CD14-positive monocyte (primary cell): ENCODE results near the gene NCDN. TPM values are rescaled to one million over a fixed set of nuclear protein-coding genes. Genes with fewer than 3 reads are reported as not detected.

Source experiments
- DNase-seq, 3 donors: peaks; one replicate each; pipeline ENCODE4 v3.0.0-alpha.2; 2011 to 2022
- H2AFZ ChIP-seq: 2 replicates; pipeline ENCODE4 v1.6.0; 2012; ENCODE audit warnings: mild to moderate bottlenecking, low read depth, low read length, inconsistent platforms; ENCODE audit not compliant: insufficient read depth, poor library complexity, severe bottlenecking
- H3K27ac ChIP-seq, 2 donors: 1 replicate in 1 of 2; 2 replicates in 1 of 2; pipeline ENCODE4 v1.5.1; 2012 to 2013; ENCODE audit warnings: low read length in 2 of 2, control low read depth in 1 of 2, inconsistent platforms in 1 of 2, low read depth in 1 of 2, mild to moderate bottlenecking in 1 of 2
- H3K27me3 ChIP-seq, 2 donors: one replicate each; pipeline versions ENCODE4 v1.6.0 to v1.6.1; 2011 to 2013; ENCODE audit warnings: low read length in 2 of 2; ENCODE audit not compliant: control insufficient read depth in 2 of 2, insufficient read depth in 2 of 2
- H3K36me3 ChIP-seq, 2 donors: replicated peaks in 1 of 2; 1 replicate in 1 of 2; 2 replicates in 1 of 2; pipeline versions ENCODE4 v1.5.1 to v1.6.1; 2012 to 2013; ENCODE audit warnings: low read length in 2 of 2, control low read depth in 1 of 2, inconsistent platforms in 1 of 2, mild to moderate bottlenecking in 1 of 2; ENCODE audit not compliant: insufficient read depth in 2 of 2, control insufficient read depth in 1 of 2
- H3K4me1 ChIP-seq, 2 donors: 1 replicate in 1 of 2; 2 replicates in 1 of 2; pipeline versions ENCODE4 v1.5.1 to v1.6.1; 2012 to 2013; ENCODE audit warnings: low read length in 2 of 2, control low read depth in 1 of 2, inconsistent platforms in 1 of 2, mild to moderate bottlenecking in 1 of 2, moderate library complexity in 1 of 2; ENCODE audit not compliant: insufficient read depth in 2 of 2, control insufficient read depth in 1 of 2
- H3K4me2 ChIP-seq: replicated peaks from 2 replicates; pipeline ENCODE3; 2012; ENCODE audit warnings: low read length, moderate library complexity, mild to moderate bottlenecking; ENCODE audit not compliant: poor library complexity, severe bottlenecking; ENCODE audit errors: extremely low read depth
- H3K4me3 ChIP-seq, 3 experiments: fragments of 200-600 bp in 1 of 3; sonication (generic) in 1 of 3; replicated peaks in 1 of 3; 1 replicate in 2 of 3; 2 replicates in 1 of 3; pipeline ENCODE4 v1.5.1; 2011 to 2013; ENCODE audit warnings: low read length in 3 of 3, mild to moderate bottlenecking in 3 of 3, control low read depth in 2 of 3, low read depth in 2 of 3, inconsistent platforms in 1 of 3, moderate library complexity in 1 of 3
- H3K79me2 ChIP-seq: 2 replicates; pipeline ENCODE4 v1.6.0; 2012; ENCODE audit warnings: mild to moderate bottlenecking, control low read depth, inconsistent platforms, low read length, moderate library complexity; ENCODE audit not compliant: insufficient read depth
- H3K9ac ChIP-seq: 2 replicates; pipeline ENCODE4 v1.6.0; 2017; ENCODE audit warnings: low read length, mild to moderate bottlenecking; ENCODE audit not compliant: insufficient read depth, poor library complexity, severe bottlenecking
- H3K9me3 ChIP-seq, 2 donors: replicated peaks in 1 of 2; 1 replicate in 1 of 2; 2 replicates in 1 of 2; pipeline versions ENCODE4 v1.5.1 to v1.6.1; 2012 to 2013; ENCODE audit warnings: low read length in 2 of 2, control low read depth in 1 of 2; ENCODE audit not compliant: control insufficient read depth in 1 of 2, insufficient read depth in 1 of 2
- H4K20me1 ChIP-seq: 2 replicates; pipeline ENCODE4 v1.6.0; 2012; ENCODE audit warnings: mild to moderate bottlenecking, low read length, control low read depth, moderate library complexity; ENCODE audit not compliant: insufficient read depth
- H3K27ac Mint-ChIP-seq, 7 donors: one replicate each; pipeline ENCODE4 v1.8.0; 2020; ENCODE audit warnings: mild to moderate bottlenecking in 7 of 7, mixed read lengths in 7 of 7, moderate library complexity in 6 of 7, inconsistent platforms in 2 of 7
- H3K27me3 Mint-ChIP-seq, 3 donors: one replicate each; pipeline ENCODE4 v1.8.0; 2021 to 2022; ENCODE audit warnings: low read depth in 3 of 3, mild to moderate bottlenecking in 3 of 3, mixed read lengths in 3 of 3, moderate library complexity in 3 of 3, inconsistent platforms in 1 of 3
- H3K36me3 Mint-ChIP-seq, 2 donors: one replicate each; pipeline ENCODE4 v1.8.0; 2020; ENCODE audit warnings: mixed read lengths in 2 of 2, inconsistent platforms in 1 of 2, mild to moderate bottlenecking in 1 of 2
- H3K4me1 Mint-ChIP-seq: one replicate; pipeline ENCODE4 v1.8.0; 2020; ENCODE audit warnings: mild to moderate bottlenecking, mixed read lengths
- H3K4me3 Mint-ChIP-seq, 2 donors: one replicate each; pipeline ENCODE4 v1.8.0; 2020; ENCODE audit warnings: mild to moderate bottlenecking in 2 of 2, mixed read lengths in 2 of 2, moderate library complexity in 1 of 2
- H3K9me3 Mint-ChIP-seq, 7 donors: one replicate each; pipeline ENCODE4 v1.8.0; 2020 to 2022; ENCODE audit warnings: mixed read lengths in 7 of 7, mild to moderate bottlenecking in 6 of 7, moderate library complexity in 6 of 7, inconsistent platforms in 2 of 7
- WGBS: methylation state at CpG from one replicate; pipeline ENCODE4 v1.1.5; 2013; ENCODE audit warnings: missing lambda C conversion rate; ENCODE audit not compliant: insufficient coverage; 5-methylcytosine and 5-hydroxymethylcytosine counted together
- intact Hi-C, 2 donors: fragments of 100-400 bp; cut with micrococcal nuclease; formaldehyde crosslinking; loops; one replicate each; pipeline versions ENCODE4 v1.15.0 to v1.15.1; 2023
- polyA plus RNA-seq, 3 donors: library from polyadenylated mRNA; depleted of rRNA in 1 of 3; unstranded in 2 of 3; stranded (reverse) in 1 of 3; fragments of 300-500 nt in 2 of 3; fragments of >200 nt in 1 of 3; fragmentation: Illumina TruSeq in 2 of 3; gene quantifications; 1 replicate in 2 of 3; 2 replicates in 1 of 3; pipeline ENCODE4 v1.2.3, GENCODE V29; 2012 to 2021
- TF ChIP-seq, protein P1 (sequence below): fragments of 200-600 bp; IDR thresholded peaks from one replicate; pipeline ENCODE4 v1.8.0; 2022; ENCODE audit warnings: antibody characterized with exemption, mild to moderate bottlenecking

NCDN gene
- polyA plus RNA-seq, 3 donors: 5.0 to 7.9 (median 7.0) TPM

GRCh38 chr1:35615440-35615839 lies 57.8 kb downstream of the NCDN start:
- H3K9ac ChIP-seq: no peak overlapping the region
- Mint-ChIP-seq H3K36me3 (peaks cover 47 to 68% of the 10 kb centered on the region in 2 donors), H3K4me3 (no peak overlapping the region), H3K27me3 (no peaks in the 10 kb centered on the region), H3K9me3 (no peaks in the 10 kb centered on the region), H3K4me1 (no peaks in the 10 kb centered on the region), H3K27ac (peak overlapping the region in 1 of 7 donors; percentile 41)
- H3K9me3 ChIP-seq: no peaks in the 10 kb centered on the region
- no peaks in the 10 kb centered on the region for H3K4me1 ChIP-seq
- WGBS: 85% methylated on average over 4 of the region's 8 CpGs
- intact Hi-C loops: no loop called here
- H3K4me3 ChIP-seq: no peak overlapping the region
- H3K27me3 ChIP-seq: no peaks in the 10 kb centered on the region
- H3K27ac ChIP-seq: no peak overlapping the region
- H2AFZ ChIP-seq: no peak overlapping the region
- H3K79me2 ChIP-seq: peaks cover 22% of the 10 kb centered on the region
- no peak overlapping the region for H3K4me2 ChIP-seq
- peaks cover 42% of the 10 kb centered on the region for H4K20me1 ChIP-seq
- DNase-seq: no peak
- H3K36me3 ChIP-seq: peaks cover 59 to 98% of the 10 kb centered on the region in 2 donors
- TF ChIP-seq, protein P1, sequence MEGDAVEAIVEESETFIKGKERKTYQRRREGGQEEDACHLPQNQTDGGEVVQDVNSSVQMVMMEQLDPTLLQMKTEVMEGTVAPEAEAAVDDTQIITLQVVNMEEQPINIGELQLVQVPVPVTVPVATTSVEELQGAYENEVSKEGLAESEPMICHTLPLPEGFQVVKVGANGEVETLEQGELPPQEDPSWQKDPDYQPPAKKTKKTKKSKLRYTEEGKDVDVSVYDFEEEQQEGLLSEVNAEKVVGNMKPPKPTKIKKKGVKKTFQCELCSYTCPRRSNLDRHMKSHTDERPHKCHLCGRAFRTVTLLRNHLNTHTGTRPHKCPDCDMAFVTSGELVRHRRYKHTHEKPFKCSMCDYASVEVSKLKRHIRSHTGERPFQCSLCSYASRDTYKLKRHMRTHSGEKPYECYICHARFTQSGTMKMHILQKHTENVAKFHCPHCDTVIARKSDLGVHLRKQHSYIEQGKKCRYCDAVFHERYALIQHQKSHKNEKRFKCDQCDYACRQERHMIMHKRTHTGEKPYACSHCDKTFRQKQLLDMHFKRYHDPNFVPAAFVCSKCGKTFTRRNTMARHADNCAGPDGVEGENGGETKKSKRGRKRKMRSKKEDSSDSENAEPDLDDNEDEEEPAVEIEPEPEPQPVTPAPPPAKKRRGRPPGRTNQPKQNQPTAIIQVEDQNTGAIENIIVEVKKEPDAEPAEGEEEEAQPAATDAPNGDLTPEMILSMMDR: no peak

Other genes starting within 250 kb of the NCDN start
- 10 to 100 TPM; 20.6 to 75.3 (median 28.6) TPM for gene KIAA0319L, start 396 bp upstream of the NCDN start, polyA plus RNA-seq
- 1 to 10 TPM in 2 of 3 donors, under 1 TPM in 1; 0.77 to 4.5 (median 1.5) TPM for gene TFAP2E, start 15.5 kb downstream of the NCDN start, polyA plus RNA-seq
- 10 to 100 TPM; 27.9 to 84.1 (median 78.6) TPM for gene PSMB2, start 83.7 kb downstream of the NCDN start, polyA plus RNA-seq
- 10 to 100 TPM in 1 of 3 donors, 1 to 10 TPM in 2; 7.7 to 12.3 (median 8.9) TPM for gene C1orf216, start 161.1 kb downstream of the NCDN start, polyA plus RNA-seq
- under 1 TPM in 2 of 3 donors, not detected in 1; 0.13 to 0.24 TPM for gene CLSPN, start 212.2 kb downstream of the NCDN start, polyA plus RNA-seq